Neutrophil (primary cell): ENCODE measurements around the gene MRPL14.
"Not testable (repeated sequence)": the region's sequence is repeated elsewhere in the genome, so short reads cannot be mapped to it uniquely, and the experiment has no call there.

ENCODE experiments used
- H3K27ac ChIP-seq: fragments of 200-600 bp; sonication (generic); 2 replicates; pipeline ENCODE4 v1.5.1; 2016; ENCODE audit warnings: mild to moderate bottlenecking, moderate library complexity
- H3K27me3 ChIP-seq: fragments of 200-600 bp; sonication (generic); 2 replicates; pipeline ENCODE4 v1.6.0; 2016; ENCODE audit warnings: mild to moderate bottlenecking
- H3K36me3 ChIP-seq: fragments of 200-600 bp; sonication (generic); 2 replicates; pipeline ENCODE4 v1.5.1; 2017
- H3K4me1 ChIP-seq, 2 experiments: fragments of 200-600 bp in 1 of 2; sonication (generic) in 1 of 2; 1 replicate in 1 of 2; 2 replicates in 1 of 2; pipeline versions ENCODE4 v1.5.1 to v1.6.1; 2013 to 2016; ENCODE audit warnings: low read depth in 1 of 2, low read length in 1 of 2, mild to moderate bottlenecking in 1 of 2, moderate library complexity in 1 of 2; ENCODE audit not compliant: control insufficient read depth in 1 of 2, insufficient read depth in 1 of 2
- H3K4me3 ChIP-seq, 2 experiments: fragments of 200-600 bp in 1 of 2; sonication (generic) in 1 of 2; 1 replicate in 1 of 2; 2 replicates in 1 of 2; pipeline ENCODE4 v1.5.1; 2013 to 2016; ENCODE audit warnings: low read depth in 1 of 2, low read length in 1 of 2, mild to moderate bottlenecking in 1 of 2, moderate library complexity in 1 of 2
- H3K9me3 ChIP-seq: fragments of 200-600 bp; sonication (generic); 2 replicates; pipeline ENCODE4 v1.5.1; 2016
- TF ChIP-seq, protein P1 (sequence below): fragments of 200-600 bp; sonication (generic); IDR thresholded peaks from 2 replicates; pipeline ENCODE4 v1.5.1; 2016; ENCODE audit warnings: antibody characterized with exemption

MRPL14 gene

DNA sequence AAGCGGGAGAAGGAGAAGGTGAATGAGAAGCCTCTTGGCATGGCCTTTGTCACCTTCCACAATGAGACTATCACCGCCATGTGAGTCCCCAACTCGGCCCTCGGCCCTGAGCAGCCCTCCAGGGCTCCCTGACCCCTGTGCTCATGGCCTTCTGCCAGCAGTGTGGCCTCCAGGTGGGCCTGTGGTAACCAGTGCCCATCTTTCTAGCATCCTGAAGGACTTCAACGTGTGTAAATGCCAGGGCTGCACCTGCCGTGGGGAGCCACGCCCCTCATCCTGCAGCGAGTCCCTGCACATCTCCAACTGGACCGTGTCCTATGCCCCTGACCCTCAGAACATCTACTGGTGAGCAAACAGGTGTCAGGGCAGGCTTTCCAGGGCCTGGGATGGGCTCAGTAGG lies 21.1 kb upstream of the MRPL14 start:
- H3K4me1 ChIP-seq, result peaks cover 0 to 4% of the 10 kb centered on the region in 2 experiments
- H3K36me3 ChIP-seq, result peaks cover 69% of the 10 kb centered on the region
- TF ChIP-seq, protein P1, sequence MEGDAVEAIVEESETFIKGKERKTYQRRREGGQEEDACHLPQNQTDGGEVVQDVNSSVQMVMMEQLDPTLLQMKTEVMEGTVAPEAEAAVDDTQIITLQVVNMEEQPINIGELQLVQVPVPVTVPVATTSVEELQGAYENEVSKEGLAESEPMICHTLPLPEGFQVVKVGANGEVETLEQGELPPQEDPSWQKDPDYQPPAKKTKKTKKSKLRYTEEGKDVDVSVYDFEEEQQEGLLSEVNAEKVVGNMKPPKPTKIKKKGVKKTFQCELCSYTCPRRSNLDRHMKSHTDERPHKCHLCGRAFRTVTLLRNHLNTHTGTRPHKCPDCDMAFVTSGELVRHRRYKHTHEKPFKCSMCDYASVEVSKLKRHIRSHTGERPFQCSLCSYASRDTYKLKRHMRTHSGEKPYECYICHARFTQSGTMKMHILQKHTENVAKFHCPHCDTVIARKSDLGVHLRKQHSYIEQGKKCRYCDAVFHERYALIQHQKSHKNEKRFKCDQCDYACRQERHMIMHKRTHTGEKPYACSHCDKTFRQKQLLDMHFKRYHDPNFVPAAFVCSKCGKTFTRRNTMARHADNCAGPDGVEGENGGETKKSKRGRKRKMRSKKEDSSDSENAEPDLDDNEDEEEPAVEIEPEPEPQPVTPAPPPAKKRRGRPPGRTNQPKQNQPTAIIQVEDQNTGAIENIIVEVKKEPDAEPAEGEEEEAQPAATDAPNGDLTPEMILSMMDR, result no peak

DNA sequence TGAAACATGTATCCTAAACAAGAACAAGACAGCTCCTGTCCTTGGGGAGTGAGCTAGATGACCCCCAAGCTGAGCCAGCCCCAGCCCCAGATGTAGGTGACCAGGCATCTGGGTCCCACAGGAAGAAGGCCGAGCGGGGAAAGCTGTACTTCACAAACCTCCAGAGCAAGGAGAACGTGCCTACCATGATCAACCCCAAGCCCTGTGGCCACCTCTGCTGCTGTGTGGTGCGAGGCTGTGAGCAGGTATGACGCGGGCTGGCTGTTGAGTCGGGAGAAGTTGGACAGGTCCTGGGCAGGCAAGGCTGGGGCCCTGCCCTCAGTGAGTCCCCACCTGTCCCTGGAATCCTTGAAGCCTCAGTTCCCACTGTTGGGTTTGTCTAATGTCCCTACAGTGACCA lies 20.0 kb upstream of the MRPL14 start:
- TF ChIP-seq, protein P1, result no peak
- H3K4me3 ChIP-seq, result no peak overlapping the region
- no peak overlapping the region for H3K27ac ChIP-seq
- H3K9me3 ChIP-seq, result no peaks in the 10 kb centered on the region
- H3K4me1 ChIP-seq, result peaks cover 0 to 4% of the 10 kb centered on the region in 2 experiments
- H3K27me3 ChIP-seq, result peaks cover 5% of the 10 kb centered on the region
- peaks cover 68% of the 10 kb centered on the region for H3K36me3 ChIP-seq

More for the DNA sequence above, 21.1 kb upstream of the MRPL14 start:
- no peak overlapping the region for H3K27ac ChIP-seq
- H3K4me3 ChIP-seq, result no peak overlapping the region
- no peaks in the 10 kb centered on the region for H3K9me3 ChIP-seq
- H3K27me3 ChIP-seq, result peaks cover 5% of the 10 kb centered on the region

GRCh38 chr6:44146685-44147084 lies 19.4 kb upstream of the MRPL14 start:
- Histone ChIP-seq H3K36me3 (peaks cover 71% of the 10 kb centered on the region), H3K4me3 (no peak overlapping the region), H3K27me3 (peaks cover 5% of the 10 kb centered on the region), H3K27ac (no peak overlapping the region), H3K9me3 (no peaks in the 10 kb centered on the region), H3K4me1 (peaks cover 0 to under 1% of the 10 kb centered on the region in 2 experiments)
- TF ChIP-seq, protein P1, result no peak

- H3K9me3 ChIP-seq, result no peaks in the 10 kb centered on the region
- H3K27ac ChIP-seq, result no peak overlapping the region
- H3K27me3 ChIP-seq, result no peaks in the 10 kb centered on the region
- no peak overlapping the region for H3K4me3 ChIP-seq
- H3K4me1 ChIP-seq, result no peaks in the 10 kb centered on the region
- TF ChIP-seq, protein P1, result no peak
- peaks cover 79% of the 10 kb centered on the region for H3K36me3 ChIP-seq
These were observed 18.6 kb upstream of the MRPL14 start for GRCh38 chr6:44145839-44146238.

DNA sequence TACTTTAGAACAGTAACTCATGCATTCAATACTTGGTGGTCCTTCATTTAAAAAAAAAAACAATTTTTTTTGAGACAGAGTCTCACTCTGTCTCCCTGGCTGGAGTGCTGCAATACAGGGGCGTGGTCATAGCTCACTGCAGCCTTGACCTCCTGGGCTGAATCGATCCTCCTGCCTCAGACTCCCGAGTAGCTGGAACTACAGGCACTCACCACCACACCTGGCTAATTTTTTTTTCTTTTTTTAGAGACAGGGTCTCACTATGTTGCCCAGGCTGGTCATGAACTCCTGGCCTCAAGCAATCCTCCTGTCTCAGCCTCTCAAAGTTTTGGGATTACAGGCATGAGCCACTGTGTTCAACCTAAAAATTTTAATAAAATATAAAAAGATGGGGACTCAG lies 17.3 kb upstream of the MRPL14 start:
- peaks cover 81% of the 10 kb centered on the region for H3K36me3 ChIP-seq
- not testable (repeated sequence) for H3K4me1 ChIP-seq

GRCh38 chr6:44143731-44144130 lies 16.5 kb upstream of the MRPL14 start:
- H3K27ac ChIP-seq, result no peak overlapping the region
- H3K36me3 ChIP-seq, result peaks cover 77% of the 10 kb centered on the region
- no peak overlapping the region for H3K4me3 ChIP-seq
- no peaks in the 10 kb centered on the region for H3K9me3 ChIP-seq
- H3K4me1 ChIP-seq, result peaks cover 0 to 2% of the 10 kb centered on the region in 2 experiments
- TF ChIP-seq, protein P1, result no peak
- no peaks in the 10 kb centered on the region for H3K27me3 ChIP-seq

More for the DNA sequence above, 17.3 kb upstream of the MRPL14 start:
- H3K4me3 ChIP-seq, H3K27me3 ChIP-seq, H3K9me3 ChIP-seq, H3K27ac ChIP-seq: not testable (repeated sequence)
